ENCODE measurements around the gene CFAP298. TPM values are rescaled to one million over a fixed set of nuclear protein-coding genes. Genes with fewer than 3 reads are reported as not detected.
A peak's percentile ranks its signal among the peaks of the same experiment; 100 is the strongest.
"Not testable (repeated sequence)": the region's sequence is repeated elsewhere in the genome, so short reads cannot be mapped to it uniquely, and the experiment has no call there.

Gene CFAP298
- polyA plus RNA-seq, 2 donors, result 36.1 to 47.3 TPM

DNA sequence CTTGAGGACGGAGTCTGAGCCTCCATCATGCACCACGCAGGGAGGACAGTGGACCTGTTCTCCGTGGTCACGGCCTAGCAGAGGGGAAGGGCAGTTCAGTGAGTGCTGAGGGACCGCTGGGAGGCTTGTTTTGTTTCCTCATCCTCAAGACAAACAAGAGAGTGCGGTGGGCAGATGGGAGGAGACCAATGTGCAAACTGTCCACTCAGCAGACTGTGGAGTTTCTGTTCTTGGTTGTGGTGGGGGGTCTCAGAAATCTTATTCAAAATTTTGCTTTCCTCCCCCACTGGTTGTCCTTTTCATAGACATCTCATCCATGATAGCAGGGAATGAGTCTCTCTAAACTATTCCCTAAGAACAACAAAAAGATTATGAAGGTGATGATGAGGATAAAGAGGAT is 6.0 kb upstream of the CFAP298 start:
- H3K9me3 ChIP-seq (ENCODE audit: control insufficient read depth in 2 of 2, insufficient read depth in 1 of 2, low read depth in 1 of 2, low read length in 1 of 2); H3K4me1 ChIP-seq (ENCODE audit: control insufficient read depth in 2 of 2, insufficient read depth in 2 of 2, low read length in 1 of 2); H3K27me3 ChIP-seq (ENCODE audit: control insufficient read depth in 1 of 2, insufficient read depth in 2 of 2, low read length in 2 of 2); H3K36me3 ChIP-seq (ENCODE audit: control insufficient read depth in 2 of 2, insufficient read depth in 2 of 2, low read length in 1 of 2); H3K4me3 ChIP-seq (ENCODE audit: low read depth in 1 of 2, low read length in 2 of 2); H3K27ac ChIP-seq (ENCODE audit: low read depth in 2 of 2, low read length in 1 of 2): not testable (repeated sequence)
- 65 to 77% methylated on average over 6 of the region's 6 CpGs for WGBS, 2 donors

DNA sequence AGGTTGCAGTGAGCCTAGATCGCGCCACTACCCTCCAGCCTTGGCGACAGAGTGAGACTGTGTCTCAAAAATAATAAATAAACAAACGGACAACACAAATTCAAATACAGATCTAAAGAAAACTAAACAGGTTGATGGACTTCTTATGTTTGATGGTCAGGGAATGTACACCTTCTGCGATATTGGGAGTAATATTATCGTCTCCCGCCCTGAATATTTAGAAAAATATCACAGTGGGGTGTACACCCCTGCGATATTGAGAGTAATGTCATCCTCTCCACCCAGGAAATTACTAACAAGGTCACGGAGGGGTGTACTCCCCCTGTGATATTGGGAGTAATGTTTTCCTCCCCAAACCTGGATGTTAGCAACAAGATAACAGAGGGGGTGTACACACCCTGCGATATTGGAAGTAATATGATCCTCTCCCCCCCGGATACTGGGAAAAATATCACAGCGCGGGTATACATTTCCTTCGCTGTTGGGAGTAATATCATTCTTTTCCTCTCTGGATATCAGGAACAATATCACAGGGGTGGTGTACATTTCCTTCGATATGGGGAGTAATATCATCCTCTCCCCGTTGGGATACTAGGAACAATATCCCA is 1.4 kb upstream of the CFAP298 start:
- H3K27me3 ChIP-seq (ENCODE audit: control insufficient read depth in 1 of 2, insufficient read depth in 2 of 2, low read length in 2 of 2), result no peaks in the 10 kb centered on the region
- whole genome bisulfite sequencing, 2 donors, result 74 to 76% methylated on average over 16 of the region's 16 CpGs
- H3K4me1 ChIP-seq (ENCODE audit: control insufficient read depth in 2 of 2, insufficient read depth in 2 of 2, low read length in 1 of 2), result peaks cover 0 to 2% of the 10 kb centered on the region in 2 donors
- peaks cover 0 to 3% of the 10 kb centered on the region in 2 donors for H3K36me3 ChIP-seq (ENCODE audit: control insufficient read depth in 2 of 2, insufficient read depth in 2 of 2, low read length in 1 of 2)
- H3K9me3 ChIP-seq (ENCODE audit: control insufficient read depth in 2 of 2, insufficient read depth in 1 of 2, low read depth in 1 of 2, low read length in 1 of 2), result no peaks in the 10 kb centered on the region
- peak overlapping the region in 1 of 2 donors; percentile 87 for H3K27ac ChIP-seq (ENCODE audit: low read depth in 2 of 2, low read length in 1 of 2)
- peak overlapping the region in 1 of 2 donors; percentile 94 for H3K4me3 ChIP-seq (ENCODE audit: low read depth in 1 of 2, low read length in 2 of 2)

DNA sequence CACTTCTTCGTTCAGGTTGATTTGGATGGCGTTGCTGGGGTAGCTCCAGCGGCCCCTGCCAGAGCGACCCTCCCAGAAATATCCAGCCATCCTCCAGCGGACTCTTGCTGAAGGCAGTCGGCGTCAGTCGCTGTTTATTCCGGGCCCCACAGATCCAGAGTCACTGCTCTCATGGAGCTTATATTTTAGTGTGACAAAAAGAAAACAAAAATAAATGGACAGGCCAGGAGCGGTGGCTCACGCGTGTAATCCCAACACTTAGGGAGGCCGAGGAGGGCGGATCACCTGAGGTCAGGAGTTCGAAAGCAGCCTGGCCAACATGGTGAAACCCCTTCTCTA is 791 bp upstream of the CFAP298 start:
- peaks cover 0 to 3% of the 10 kb centered on the region in 2 donors for H3K36me3 ChIP-seq (ENCODE audit: control insufficient read depth in 2 of 2, insufficient read depth in 2 of 2, low read length in 1 of 2)
- H3K27ac ChIP-seq (ENCODE audit: low read depth in 2 of 2, low read length in 1 of 2), result peak overlapping the region; percentile 87 to 93
- peak overlapping the region; percentile 94 to 98 for H3K4me3 ChIP-seq (ENCODE audit: low read depth in 1 of 2, low read length in 2 of 2)
- WGBS, 2 donors, result 5% methylated on average over 15 of the region's 15 CpGs
- H3K4me1 ChIP-seq (ENCODE audit: control insufficient read depth in 2 of 2, insufficient read depth in 2 of 2, low read length in 1 of 2), result peaks cover 0 to 2% of the 10 kb centered on the region in 2 donors
- H3K27me3 ChIP-seq (ENCODE audit: control insufficient read depth in 1 of 2, insufficient read depth in 2 of 2, low read length in 2 of 2), result no peaks in the 10 kb centered on the region
- no peaks in the 10 kb centered on the region for H3K9me3 ChIP-seq (ENCODE audit: control insufficient read depth in 2 of 2, insufficient read depth in 1 of 2, low read depth in 1 of 2, low read length in 1 of 2)

DNA sequence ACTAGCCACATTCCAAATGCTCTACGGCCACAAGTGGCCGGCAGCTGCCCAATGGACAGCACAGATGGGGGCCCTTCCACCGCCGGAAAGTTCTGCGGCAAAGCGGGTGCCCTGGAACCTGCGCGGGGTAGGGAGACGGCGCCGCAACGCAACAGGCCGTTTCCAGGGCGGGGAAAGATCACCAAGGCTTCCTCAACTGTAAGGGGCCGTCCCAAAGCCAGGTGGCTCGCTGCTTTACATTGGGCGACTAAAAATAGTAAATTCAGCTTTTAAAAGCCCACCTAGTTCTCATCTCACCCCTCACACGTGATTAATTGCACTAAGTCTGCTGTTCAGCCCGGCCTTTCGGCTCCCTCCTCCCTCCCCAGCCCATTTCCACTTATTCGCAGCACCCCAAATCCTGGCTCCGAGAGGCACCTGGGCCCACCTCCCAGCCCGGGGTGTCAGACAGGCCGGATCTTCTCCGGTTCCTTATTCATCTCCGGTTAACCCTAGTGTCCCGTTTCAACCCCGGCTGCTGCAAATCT is 643 bp downstream of the CFAP298 start:
- no peaks in the 10 kb centered on the region for H3K9me3 ChIP-seq (ENCODE audit: control insufficient read depth in 2 of 2, insufficient read depth in 1 of 2, low read depth in 1 of 2, low read length in 1 of 2)

DNA sequence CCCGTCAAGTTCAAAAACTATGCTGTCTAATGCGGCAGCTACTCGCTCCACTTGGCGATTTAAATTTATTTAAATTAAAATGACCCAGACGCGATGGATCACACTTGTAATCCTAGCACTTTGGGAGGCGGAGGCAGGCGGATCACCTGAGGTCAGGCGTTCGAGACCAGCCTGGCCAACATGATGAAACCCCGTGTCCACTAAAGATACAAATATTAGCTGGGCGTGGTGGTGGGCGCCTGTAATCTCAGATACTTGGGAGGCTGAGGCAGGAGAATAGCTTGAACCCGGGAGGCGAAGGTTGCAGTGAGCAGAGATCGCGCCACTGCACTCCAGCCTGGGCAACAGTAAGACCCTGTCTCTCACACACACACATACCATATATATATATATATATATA is 1.2 kb downstream of the CFAP298 start:
- not testable (repeated sequence) for H3K27ac ChIP-seq (ENCODE audit: low read depth in 2 of 2, low read length in 1 of 2); H3K4me1 ChIP-seq (ENCODE audit: control insufficient read depth in 2 of 2, insufficient read depth in 2 of 2, low read length in 1 of 2); H3K9me3 ChIP-seq (ENCODE audit: control insufficient read depth in 2 of 2, insufficient read depth in 1 of 2, low read depth in 1 of 2, low read length in 1 of 2); H3K27me3 ChIP-seq (ENCODE audit: control insufficient read depth in 1 of 2, insufficient read depth in 2 of 2, low read length in 2 of 2)
- Histone ChIP-seq H3K4me3 (ENCODE audit: low read depth in 1 of 2, low read length in 2 of 2) (peak overlapping the region in 1 of 2 donors; percentile 11), H3K36me3 (ENCODE audit: control insufficient read depth in 2 of 2, insufficient read depth in 2 of 2, low read length in 1 of 2) (peaks cover 7 to 10% of the 10 kb centered on the region in 2 donors)
- WGBS, 2 donors, result 68 to 74% methylated on average over 17 of the region's 17 CpGs

More for the DNA sequence above, 643 bp downstream of the CFAP298 start:
- Histone ChIP-seq H3K27me3 (ENCODE audit: control insufficient read depth in 1 of 2, insufficient read depth in 2 of 2, low read length in 2 of 2) (no peaks in the 10 kb centered on the region), H3K27ac (ENCODE audit: low read depth in 2 of 2, low read length in 1 of 2) (peak overlapping the region; percentile 87 to 93), H3K4me1 (ENCODE audit: control insufficient read depth in 2 of 2, insufficient read depth in 2 of 2, low read length in 1 of 2) (peaks cover 0 to 2% of the 10 kb centered on the region in 2 donors), H3K4me3 (ENCODE audit: low read depth in 1 of 2, low read length in 2 of 2) (peak overlapping the region; percentile 94 to 98), H3K36me3 (ENCODE audit: control insufficient read depth in 2 of 2, insufficient read depth in 2 of 2, low read length in 1 of 2) (peaks cover 3 to 7% of the 10 kb centered on the region in 2 donors)
- WGBS, 2 donors, result 0 to 1% methylated on average over 28 of the region's 28 CpGs

DNA sequence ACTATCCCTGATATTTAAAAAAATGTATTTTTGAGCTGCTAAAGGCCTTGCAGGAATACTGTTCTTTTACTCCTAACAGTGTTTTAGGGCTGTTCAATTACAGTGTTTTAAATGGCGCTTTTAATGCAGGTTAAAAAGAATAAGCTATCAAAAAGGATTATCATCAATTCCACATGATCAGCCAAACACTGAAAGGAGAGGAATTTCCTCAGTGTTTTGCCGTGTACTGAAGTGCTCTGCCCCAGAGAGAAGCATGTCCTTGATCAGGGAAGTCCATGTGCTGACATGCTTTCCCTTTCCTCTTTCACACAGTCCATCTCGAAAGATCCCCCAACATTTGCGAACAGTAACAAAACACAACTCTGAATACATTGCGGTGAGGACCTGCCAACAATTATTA is 3.3 kb downstream of the CFAP298 start:
- H3K4me3 ChIP-seq (ENCODE audit: low read depth in 1 of 2, low read length in 2 of 2), result no peak overlapping the region
- peaks cover 10 to 24% of the 10 kb centered on the region in 2 donors for H3K36me3 ChIP-seq (ENCODE audit: control insufficient read depth in 2 of 2, insufficient read depth in 2 of 2, low read length in 1 of 2)
- no peak overlapping the region for H3K27ac ChIP-seq (ENCODE audit: low read depth in 2 of 2, low read length in 1 of 2)
- no peaks in the 10 kb centered on the region for H3K9me3 ChIP-seq (ENCODE audit: control insufficient read depth in 2 of 2, insufficient read depth in 1 of 2, low read depth in 1 of 2, low read length in 1 of 2)
- H3K4me1 ChIP-seq (ENCODE audit: control insufficient read depth in 2 of 2, insufficient read depth in 2 of 2, low read length in 1 of 2), result peaks cover 0 to 2% of the 10 kb centered on the region in 2 donors
- 87 to 88% methylated on average over 5 of the region's 5 CpGs for WGBS, 2 donors
- H3K27me3 ChIP-seq (ENCODE audit: control insufficient read depth in 1 of 2, insufficient read depth in 2 of 2, low read length in 2 of 2), result no peaks in the 10 kb centered on the region

DNA sequence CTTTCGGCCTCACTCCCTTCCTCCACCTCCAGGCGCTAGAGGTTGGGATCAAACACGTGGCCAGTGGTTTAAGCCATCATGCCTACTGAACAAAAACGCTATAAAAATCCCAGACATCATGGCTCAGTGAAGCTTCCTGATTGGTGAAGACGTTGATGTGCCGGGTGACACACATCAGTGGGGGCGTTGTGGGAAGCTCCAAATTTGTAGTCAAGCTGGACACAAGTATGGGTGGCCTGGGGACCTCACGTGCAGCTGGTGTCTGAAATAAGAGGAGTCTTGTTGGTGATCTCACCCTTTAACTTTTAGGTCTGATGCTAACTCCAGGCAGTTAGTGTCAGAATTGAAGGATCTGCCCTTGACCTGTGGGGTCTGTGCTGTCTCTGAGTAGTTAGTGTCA is 6.7 kb downstream of the CFAP298 start:
- H3K36me3 ChIP-seq (ENCODE audit: control insufficient read depth in 2 of 2, insufficient read depth in 2 of 2, low read length in 1 of 2), result peaks cover 25 to 42% of the 10 kb centered on the region in 2 donors
- H3K27ac ChIP-seq (ENCODE audit: low read depth in 2 of 2, low read length in 1 of 2), result no peak overlapping the region
- H3K9me3 ChIP-seq (ENCODE audit: control insufficient read depth in 2 of 2, insufficient read depth in 1 of 2, low read depth in 1 of 2, low read length in 1 of 2), result no peaks in the 10 kb centered on the region
- WGBS, 2 donors, result 86 to 88% methylated on average over 8 of the region's 8 CpGs
- no peak overlapping the region for H3K4me3 ChIP-seq (ENCODE audit: low read depth in 1 of 2, low read length in 2 of 2)
- H3K27me3 ChIP-seq (ENCODE audit: control insufficient read depth in 1 of 2, insufficient read depth in 2 of 2, low read length in 2 of 2), result no peaks in the 10 kb centered on the region
- no peaks in the 10 kb centered on the region for H3K4me1 ChIP-seq (ENCODE audit: control insufficient read depth in 2 of 2, insufficient read depth in 2 of 2, low read length in 1 of 2)

DNA sequence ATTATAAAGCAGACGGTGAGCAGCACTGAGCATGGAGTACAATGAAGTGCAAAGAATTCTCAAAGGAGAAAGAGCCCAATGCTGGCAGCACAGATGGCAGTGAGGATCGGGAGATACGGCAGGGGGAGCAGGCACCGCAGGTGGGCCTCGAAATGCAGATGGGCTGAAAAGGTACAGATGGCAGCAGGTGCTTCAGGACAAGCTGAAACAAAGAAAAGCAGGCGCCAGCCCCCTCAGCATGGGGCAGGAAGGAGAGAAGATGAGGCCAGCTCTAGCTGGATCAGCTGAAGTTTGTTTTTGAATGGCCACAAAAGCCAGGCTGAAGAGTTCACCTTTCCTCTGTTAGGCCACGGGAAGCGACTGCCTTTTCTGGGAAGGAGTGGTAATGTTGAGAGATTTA is 7.7 kb downstream of the CFAP298 start:
- Histone ChIP-seq H3K4me3 (ENCODE audit: low read depth in 1 of 2, low read length in 2 of 2) (no peak overlapping the region), H3K4me1 (ENCODE audit: control insufficient read depth in 2 of 2, insufficient read depth in 2 of 2, low read length in 1 of 2) (no peaks in the 10 kb centered on the region), H3K27ac (ENCODE audit: low read depth in 2 of 2, low read length in 1 of 2) (no peak overlapping the region), H3K9me3 (ENCODE audit: control insufficient read depth in 2 of 2, insufficient read depth in 1 of 2, low read depth in 1 of 2, low read length in 1 of 2) (no peaks in the 10 kb centered on the region), H3K36me3 (ENCODE audit: control insufficient read depth in 2 of 2, insufficient read depth in 2 of 2, low read length in 1 of 2) (peaks cover 25 to 49% of the 10 kb centered on the region in 2 donors), H3K27me3 (ENCODE audit: control insufficient read depth in 1 of 2, insufficient read depth in 2 of 2, low read length in 2 of 2) (no peaks in the 10 kb centered on the region)
- WGBS, 2 donors, result 83 to 87% methylated on average over 8 of the region's 8 CpGs

DNA sequence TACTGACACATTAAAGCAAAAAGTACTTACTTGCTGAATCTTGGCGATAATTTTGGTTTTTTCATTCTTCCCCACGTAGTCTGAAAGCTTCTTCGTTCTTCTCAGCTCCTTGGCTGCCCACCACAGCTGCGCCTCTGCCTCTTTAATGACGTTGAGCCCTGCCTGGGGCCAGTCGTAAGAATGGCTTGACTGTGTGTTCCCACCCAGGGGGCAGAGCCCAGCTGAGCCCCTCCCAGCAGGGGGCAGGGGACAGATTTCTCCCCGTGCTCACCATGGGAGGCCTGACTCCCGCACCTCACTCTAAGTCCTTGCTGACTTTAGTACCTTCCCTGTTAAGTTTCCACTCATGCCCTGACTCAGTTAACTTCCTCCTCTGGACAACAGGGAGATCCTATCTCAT is 9.0 kb downstream of the CFAP298 start:
- 70 to 79% methylated on average over 8 of the region's 8 CpGs for WGBS, 2 donors
- H3K27me3 ChIP-seq (ENCODE audit: control insufficient read depth in 1 of 2, insufficient read depth in 2 of 2, low read length in 2 of 2), result no peaks in the 10 kb centered on the region
- H3K36me3 ChIP-seq (ENCODE audit: control insufficient read depth in 2 of 2, insufficient read depth in 2 of 2, low read length in 1 of 2), result peaks cover 25 to 47% of the 10 kb centered on the region in 2 donors
- H3K9me3 ChIP-seq (ENCODE audit: control insufficient read depth in 2 of 2, insufficient read depth in 1 of 2, low read depth in 1 of 2, low read length in 1 of 2), result no peaks in the 10 kb centered on the region
- H3K27ac ChIP-seq (ENCODE audit: low read depth in 2 of 2, low read length in 1 of 2), result no peak overlapping the region
- H3K4me1 ChIP-seq (ENCODE audit: control insufficient read depth in 2 of 2, insufficient read depth in 2 of 2, low read length in 1 of 2), result no peaks in the 10 kb centered on the region
- no peak overlapping the region for H3K4me3 ChIP-seq (ENCODE audit: low read depth in 1 of 2, low read length in 2 of 2)

DNA sequence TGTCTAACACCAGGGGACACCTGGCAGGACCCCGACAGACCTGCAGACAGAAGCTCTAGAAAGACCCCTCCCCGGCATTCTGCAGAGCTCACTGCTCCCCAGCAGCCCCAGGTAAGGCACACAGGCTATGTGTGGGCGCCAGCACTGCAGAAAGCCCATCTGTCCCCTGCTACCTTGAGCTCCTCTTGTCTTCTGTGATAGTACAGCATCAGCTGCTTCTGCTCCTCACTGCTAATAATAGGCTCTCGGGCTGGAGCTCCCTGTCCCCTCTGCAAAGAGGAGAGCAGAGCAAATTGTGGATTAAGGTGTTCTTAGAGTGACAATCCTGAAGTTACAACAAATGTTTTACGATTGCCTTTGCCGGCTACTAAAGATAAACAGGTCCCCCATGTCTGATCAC is 10.1 kb downstream of the CFAP298 start:
- H3K36me3 ChIP-seq (ENCODE audit: control insufficient read depth in 2 of 2, insufficient read depth in 2 of 2, low read length in 1 of 2), result peaks cover 22 to 43% of the 10 kb centered on the region in 2 donors
- 93% methylated on average over 6 of the region's 6 CpGs for WGBS, 2 donors

More for the DNA sequence above, 10.1 kb downstream of the CFAP298 start:
- no peak overlapping the region for H3K27ac ChIP-seq (ENCODE audit: low read depth in 2 of 2, low read length in 1 of 2)
- no peaks in the 10 kb centered on the region for H3K9me3 ChIP-seq (ENCODE audit: control insufficient read depth in 2 of 2, insufficient read depth in 1 of 2, low read depth in 1 of 2, low read length in 1 of 2)
- H3K4me3 ChIP-seq (ENCODE audit: low read depth in 1 of 2, low read length in 2 of 2), result no peak overlapping the region
- H3K27me3 ChIP-seq (ENCODE audit: control insufficient read depth in 1 of 2, insufficient read depth in 2 of 2, low read length in 2 of 2), result no peaks in the 10 kb centered on the region
- no peaks in the 10 kb centered on the region for H3K4me1 ChIP-seq (ENCODE audit: control insufficient read depth in 2 of 2, insufficient read depth in 2 of 2, low read length in 1 of 2)

Measured in esophagus (tissue), 2 donors.